ENCODE measurements around the gene LDHD. TPM values are rescaled to one million over a fixed set of nuclear protein-coding genes. Genes with fewer than 3 reads are reported as not detected.
"Not testable (repeated sequence)": the region's sequence is repeated elsewhere in the genome, so short reads cannot be mapped to it uniquely, and the experiment has no call there.

LDHD gene
- total RNA-seq, 2 experiments from 2014 or later: 0.21 TPM; not detected in 1

GRCh38 chr16:75097941-75098901 is 18.4 kb downstream of the LDHD start:
- ATAC-seq (peak; percentile 93), DNase-seq (peak; percentile 90)
- ChIA-PET CTCF (interaction anchor here (1.0 to 5.5 kb wide), 7 partner anchors 9 to 113 kb away, joined by 3 to 54 read pairs (median 5); partner anchors contain the start of gene WDR59), POLR2A (interaction anchor here (0.7 to 3.2 kb wide), 4 partner anchors 12 to 114 kb away, joined by 3 to 23 read pairs (median 4); no protein-coding TSS in a partner anchor)
- no peaks in the 10 kb centered on the region for H3K9me3 Mint-ChIP-seq (ENCODE audit: low read depth)
- H3K4me3 Mint-ChIP-seq: peak overlapping the region; percentile 36
- intact Hi-C loops (cut with DNase I, micrococcal nuclease): loop anchor here in 1 of 2 experiments (1.0 to 2.0 kb wide), 4 partner anchors 11 to 85 kb away; partner anchors contain the start of gene ZFP1
- peaks cover 64% of the 10 kb centered on the region for H3K4me1 Mint-ChIP-seq
- H3K36me3 Mint-ChIP-seq (ENCODE audit: low read depth): peaks cover 10% of the 10 kb centered on the region
- no peaks in the 10 kb centered on the region for H3K27me3 Mint-ChIP-seq
- peak overlapping the region; percentile 88 for H3K27ac Mint-ChIP-seq

GRCh38 chr16:75097191-75097761 is 19.3 kb downstream of the LDHD start:
- Mint-ChIP-seq H3K27ac (peak overlapping the region; percentile 82), H3K4me1 (peaks cover 63% of the 10 kb centered on the region)
- intact Hi-C loops (cut with DNase I, micrococcal nuclease): no loop called here

DNA sequence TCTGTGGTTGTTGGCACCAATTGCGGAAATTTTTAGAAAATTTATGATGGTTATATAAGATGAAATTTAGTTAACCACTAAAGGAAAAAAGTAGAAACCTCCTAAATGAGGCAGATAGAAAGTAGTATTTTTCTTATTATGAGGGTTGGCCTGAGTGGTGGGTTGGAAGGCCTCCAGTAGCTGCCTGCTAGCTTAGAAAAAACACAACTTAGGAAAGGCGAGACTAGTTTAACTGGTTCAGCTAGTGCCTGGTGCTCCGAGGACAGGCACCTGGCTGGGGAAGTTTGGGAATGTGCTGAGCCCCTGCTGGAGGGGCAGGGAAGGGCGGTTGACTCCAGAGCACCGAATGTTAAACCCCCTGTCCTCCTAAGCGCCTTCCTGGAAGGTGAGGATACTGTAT is 19.9 kb downstream of the LDHD start:
- DNase-seq: no peak
- no peaks in the 10 kb centered on the region for H3K9me3 Mint-ChIP-seq (ENCODE audit: low read depth)
- peaks cover 63% of the 10 kb centered on the region for H3K4me1 Mint-ChIP-seq
- CTCF ChIA-PET: interaction anchor here (0.7 to 5.5 kb wide), 6 partner anchors 14 to 800 kb away, joined by 3 to 54 read pairs (median 6); partner anchors contain the start of genes PSMD7 and ZNRF1
- no peak for ATAC-seq
- POLR2A ChIA-PET: interaction anchor here (1.9 kb wide), 1 partner anchor 14 kb away, joined by 5 read pairs; no protein-coding TSS in a partner anchor
- peak overlapping the region; percentile 10 for H3K4me3 Mint-ChIP-seq
- H3K27me3 Mint-ChIP-seq: no peaks in the 10 kb centered on the region
- H3K36me3 Mint-ChIP-seq (ENCODE audit: low read depth): peaks cover 5% of the 10 kb centered on the region
- intact Hi-C loops (cut with DNase I, micrococcal nuclease): no loop called here
- peak overlapping the region; percentile 82 for H3K27ac Mint-ChIP-seq

More at GRCh38 chr16:75097191-75097761, 19.3 kb downstream of the LDHD start:
- peak overlapping the region; percentile 10 for H3K4me3 Mint-ChIP-seq
- no peaks in the 10 kb centered on the region for H3K9me3 Mint-ChIP-seq (ENCODE audit: low read depth)
- H3K36me3 Mint-ChIP-seq (ENCODE audit: low read depth): peaks cover 5% of the 10 kb centered on the region
- no peak for DNase-seq
- POLR2A ChIA-PET: interaction anchor here (1.9 kb wide), 1 partner anchor 14 kb away, joined by 5 read pairs; no protein-coding TSS in a partner anchor
- CTCF ChIA-PET: interaction anchor here (0.6 to 5.5 kb wide), 8 partner anchors 13 to 801 kb away, joined by 3 to 54 read pairs (median 6); partner anchors contain the start of genes PSMD7, WDR59 and ZNRF1
- H3K27me3 Mint-ChIP-seq: no peaks in the 10 kb centered on the region
- no peak for ATAC-seq

GRCh38 chr16:75095204-75095621 is 21.4 kb downstream of the LDHD start:
- no peak for DNase-seq
- H3K9me3 Mint-ChIP-seq (ENCODE audit: low read depth): no peaks in the 10 kb centered on the region
- peaks cover 3% of the 10 kb centered on the region for H3K36me3 Mint-ChIP-seq (ENCODE audit: low read depth)
- no peak overlapping the region for H3K27ac Mint-ChIP-seq
- ChIA-PET POLR2A (no interaction called here), CTCF (interaction anchor here (0.5 kb wide), 1 partner anchor 424 kb away, joined by 3 read pairs; no protein-coding TSS in a partner anchor)
- no peak for ATAC-seq
- H3K4me1 Mint-ChIP-seq: peaks cover 56% of the 10 kb centered on the region
- intact Hi-C loops (cut with DNase I, micrococcal nuclease): no loop called here
- H3K4me3 Mint-ChIP-seq: no peak overlapping the region
- H3K27me3 Mint-ChIP-seq: no peaks in the 10 kb centered on the region

DNA sequence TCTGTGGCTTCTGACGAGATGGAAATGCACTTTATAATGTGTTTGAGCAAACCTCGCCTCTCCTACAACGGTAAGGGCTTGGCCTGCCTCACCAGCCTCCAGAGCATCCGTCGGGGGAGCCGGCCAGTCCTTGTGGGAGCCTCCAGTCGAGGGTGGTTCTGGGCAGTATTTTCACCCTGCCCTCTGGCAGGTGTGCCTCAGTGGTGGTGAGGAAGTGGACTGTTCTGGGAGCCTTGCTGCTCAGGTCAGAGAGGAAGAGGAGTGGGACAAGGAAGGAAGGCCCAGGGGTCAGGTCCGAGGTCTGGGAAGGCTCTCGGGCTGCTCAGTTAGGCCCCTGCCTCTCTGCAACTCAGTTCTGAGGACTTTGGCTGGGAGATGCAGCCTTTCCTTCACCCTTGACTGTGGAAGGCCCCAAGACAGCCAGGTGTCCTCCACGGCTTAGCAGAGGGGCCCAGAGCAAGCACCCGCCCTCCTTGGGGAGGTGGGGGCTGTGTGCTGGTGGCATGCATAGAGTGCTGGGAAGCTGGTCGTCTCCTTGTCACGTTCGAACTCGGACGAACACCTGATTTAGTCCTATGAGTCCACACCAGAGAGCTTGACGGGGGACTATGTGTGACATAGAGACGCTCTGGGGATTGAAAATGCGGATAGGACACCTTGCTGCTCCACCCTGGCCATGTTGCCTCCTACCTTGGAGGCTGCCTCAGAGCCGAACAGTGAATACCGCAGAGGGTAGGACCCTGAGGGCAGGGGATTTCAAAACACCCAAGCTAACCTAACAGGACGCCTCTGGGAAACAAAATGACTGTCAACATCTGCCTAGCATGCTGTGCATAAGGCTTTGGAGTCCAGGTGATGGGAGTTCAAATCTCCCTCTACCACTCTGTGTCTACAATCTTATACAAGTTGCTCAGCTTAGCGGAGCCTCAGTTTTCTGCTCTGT is 22.7 kb downstream of the LDHD start:
- H3K27ac Mint-ChIP-seq: no peak overlapping the region
- ATAC-seq (no peak), DNase-seq (no peak)
- peaks cover 2% of the 10 kb centered on the region for H3K36me3 Mint-ChIP-seq (ENCODE audit: low read depth)
- intact Hi-C loops (cut with DNase I, micrococcal nuclease): no loop called here
- H3K9me3 Mint-ChIP-seq (ENCODE audit: low read depth): no peaks in the 10 kb centered on the region
- CTCF ChIA-PET: interaction anchor here (1.0 kb wide), 1 partner anchor 17 kb away, joined by 3 read pairs; no protein-coding TSS in a partner anchor
- POLR2A ChIA-PET: no interaction called here
- H3K27me3 Mint-ChIP-seq: no peaks in the 10 kb centered on the region
- H3K4me1 Mint-ChIP-seq: peaks cover 52% of the 10 kb centered on the region
- H3K4me3 Mint-ChIP-seq: no peak overlapping the region

GRCh38 chr16:75092777-75093176 is 23.8 kb downstream of the LDHD start:
- H3K27me3 Mint-ChIP-seq: no peaks in the 10 kb centered on the region
- ChIA-PET CTCF (interaction anchor here (0.7 to 1.0 kb wide), 3 partner anchors 11 to 18 kb away, joined by 3 to 5 read pairs (median 3); no protein-coding TSS in a partner anchor), POLR2A (no interaction called here)
- DNase-seq (peak; percentile 45), ATAC-seq (no peak)
- no peak overlapping the region for H3K4me3 Mint-ChIP-seq
- no peaks in the 10 kb centered on the region for H3K9me3 Mint-ChIP-seq (ENCODE audit: low read depth)
- intact Hi-C loops (cut with DNase I, micrococcal nuclease): no loop called here
- peaks cover 48% of the 10 kb centered on the region for H3K4me1 Mint-ChIP-seq
- H3K27ac Mint-ChIP-seq: no peak overlapping the region
- peaks cover 2% of the 10 kb centered on the region for H3K36me3 Mint-ChIP-seq (ENCODE audit: low read depth)

GRCh38 chr16:75091619-75092018 is 25.0 kb downstream of the LDHD start:
- intact Hi-C loops (cut with DNase I, micrococcal nuclease); H3K27me3 Mint-ChIP-seq; H3K36me3 Mint-ChIP-seq (ENCODE audit: low read depth); H3K4me3 Mint-ChIP-seq; H3K27ac Mint-ChIP-seq; DNase-seq; H3K9me3 Mint-ChIP-seq (ENCODE audit: low read depth); ATAC-seq: not testable (repeated sequence)
- peaks cover 43% of the 10 kb centered on the region for H3K4me1 Mint-ChIP-seq
- ChIA-PET POLR2A (interaction anchor here (1.2 kb wide), 1 partner anchor 17 kb away, joined by 3 read pairs; no protein-coding TSS in a partner anchor), CTCF (interaction anchor here (3.9 kb wide), 1 partner anchor 20 kb away, joined by 16 read pairs; no protein-coding TSS in a partner anchor)

GRCh38 chr16:75090899-75091298 is 25.7 kb downstream of the LDHD start:
- H3K27ac Mint-ChIP-seq; DNase-seq; intact Hi-C loops (cut with DNase I, micrococcal nuclease); H3K36me3 Mint-ChIP-seq (ENCODE audit: low read depth); H3K4me3 Mint-ChIP-seq; ATAC-seq; H3K9me3 Mint-ChIP-seq (ENCODE audit: low read depth); H3K27me3 Mint-ChIP-seq: not testable (repeated sequence)
- POLR2A ChIA-PET: interaction anchor here (1.2 kb wide), 1 partner anchor 17 kb away, joined by 3 read pairs; no protein-coding TSS in a partner anchor
- CTCF ChIA-PET: interaction anchor here (0.9 to 3.9 kb wide), 2 partner anchors 21 to 254 kb away, joined by 3 to 16 read pairs; no protein-coding TSS in a partner anchor
- H3K4me1 Mint-ChIP-seq: peaks cover 42% of the 10 kb centered on the region

DNA sequence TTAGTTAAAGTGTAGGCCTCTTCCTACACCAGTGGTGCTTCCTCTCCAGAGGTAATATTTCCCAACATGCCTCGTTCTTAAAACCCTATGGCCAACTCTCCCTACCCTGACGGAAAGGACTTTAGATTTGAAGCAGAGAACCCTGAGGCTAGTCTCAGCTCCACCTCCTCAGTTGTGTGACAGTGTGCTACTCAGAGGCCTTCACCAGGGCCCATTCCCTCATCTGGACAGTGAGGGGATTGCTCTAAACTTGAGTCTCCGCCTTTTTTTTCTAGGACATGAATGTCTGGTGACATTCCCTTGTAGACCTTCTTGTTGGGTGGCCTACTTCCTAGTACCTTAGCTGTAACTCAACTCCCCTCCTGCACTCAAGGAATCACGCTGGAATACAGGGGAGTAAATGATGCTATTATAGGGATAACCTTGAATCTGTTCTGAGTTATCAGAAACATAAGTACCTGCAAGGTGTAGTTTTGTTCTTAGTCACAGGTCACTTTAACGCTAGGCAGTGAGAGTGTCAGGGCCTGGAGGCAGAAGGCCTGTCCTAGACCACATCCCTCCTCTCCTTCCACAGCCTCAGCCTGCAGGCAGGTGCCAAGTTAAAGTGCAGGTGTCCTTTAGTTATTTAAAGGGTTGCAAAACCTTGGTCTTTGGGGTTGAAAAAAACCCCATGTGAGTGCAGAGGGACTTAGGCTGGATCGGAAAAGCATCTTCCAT is 26.9 kb downstream of the LDHD start:
- no peaks in the 10 kb centered on the region for H3K27me3 Mint-ChIP-seq
- peaks cover 3% of the 10 kb centered on the region for H3K36me3 Mint-ChIP-seq (ENCODE audit: low read depth)
- ChIA-PET POLR2A (interaction anchor here (0.5 to 1.6 kb wide), 3 partner anchors 21 to 27 kb away, joined by 5 to 6 read pairs (median 5); no protein-coding TSS in a partner anchor), CTCF (interaction anchor here (2.3 to 3.9 kb wide), 2 partner anchors 9 to 22 kb away, joined by 5 to 16 read pairs; no protein-coding TSS in a partner anchor)
- no peak overlapping the region for H3K4me3 Mint-ChIP-seq
- peaks cover 1% of the 10 kb centered on the region for H3K9me3 Mint-ChIP-seq (ENCODE audit: low read depth)
- H3K4me1 Mint-ChIP-seq: peaks cover 49% of the 10 kb centered on the region
- DNase-seq: no peak
- H3K27ac Mint-ChIP-seq: no peak overlapping the region
- intact Hi-C loops (cut with DNase I, micrococcal nuclease): no loop called here
- peak; percentile 48 for ATAC-seq
